Thyroid gland (tissue), 4 donors: ENCODE measurements around the gene ADGRG1.

Experiments
- POLR2A ChIP-seq, 2 donors: fragments of 450-650 bp; IDR thresholded peaks; one replicate each; pipeline ENCODE4 v1.6.1; 2017; ENCODE audit warnings: antibody characterized with exemption in 2 of 2, mild to moderate bottlenecking in 2 of 2, moderate library complexity in 1 of 2
- TF ChIP-seq, protein P1 (sequence below), 6 experiments: fragments of 200-600 bp in 3 of 6; fragments of 450-650 bp in 3 of 6; sonication (generic) in 3 of 6; IDR thresholded peaks; one replicate each; pipeline ENCODE4 v1.5.1; 2016 to 2019; ENCODE audit warnings: antibody characterized with exemption in 6 of 6, mild to moderate bottlenecking in 2 of 6, inconsistent platforms in 1 of 6, moderate library complexity in 1 of 6

DNA sequence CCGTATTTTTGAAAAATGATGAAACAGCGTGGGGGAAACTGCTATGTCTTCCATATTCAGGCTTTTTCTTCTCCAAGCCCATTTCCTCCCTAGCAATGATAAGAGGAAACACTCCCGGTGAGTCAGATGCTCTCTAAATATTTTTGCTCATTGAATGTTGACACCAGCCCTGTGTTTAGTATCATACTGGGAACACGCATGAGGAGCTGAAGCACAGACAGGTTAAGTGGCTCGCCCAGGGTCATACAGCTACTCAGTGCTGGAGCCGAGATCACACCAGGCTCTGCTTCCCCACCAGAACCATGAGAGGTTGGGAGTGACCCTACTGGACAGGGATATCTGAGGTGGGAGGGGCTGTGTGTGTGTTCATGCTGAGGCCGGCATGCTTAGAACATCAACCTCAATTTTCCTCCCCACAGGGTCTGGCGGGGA lies 37.8 kb upstream of the ADGRG1 start:
- TF ChIP-seq, protein P1, sequence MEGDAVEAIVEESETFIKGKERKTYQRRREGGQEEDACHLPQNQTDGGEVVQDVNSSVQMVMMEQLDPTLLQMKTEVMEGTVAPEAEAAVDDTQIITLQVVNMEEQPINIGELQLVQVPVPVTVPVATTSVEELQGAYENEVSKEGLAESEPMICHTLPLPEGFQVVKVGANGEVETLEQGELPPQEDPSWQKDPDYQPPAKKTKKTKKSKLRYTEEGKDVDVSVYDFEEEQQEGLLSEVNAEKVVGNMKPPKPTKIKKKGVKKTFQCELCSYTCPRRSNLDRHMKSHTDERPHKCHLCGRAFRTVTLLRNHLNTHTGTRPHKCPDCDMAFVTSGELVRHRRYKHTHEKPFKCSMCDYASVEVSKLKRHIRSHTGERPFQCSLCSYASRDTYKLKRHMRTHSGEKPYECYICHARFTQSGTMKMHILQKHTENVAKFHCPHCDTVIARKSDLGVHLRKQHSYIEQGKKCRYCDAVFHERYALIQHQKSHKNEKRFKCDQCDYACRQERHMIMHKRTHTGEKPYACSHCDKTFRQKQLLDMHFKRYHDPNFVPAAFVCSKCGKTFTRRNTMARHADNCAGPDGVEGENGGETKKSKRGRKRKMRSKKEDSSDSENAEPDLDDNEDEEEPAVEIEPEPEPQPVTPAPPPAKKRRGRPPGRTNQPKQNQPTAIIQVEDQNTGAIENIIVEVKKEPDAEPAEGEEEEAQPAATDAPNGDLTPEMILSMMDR (IDR thresholded peaks at IDR 0.05) = no peak
- TF ChIP-seq POLR2A (IDR thresholded peaks at IDR 0.05) = no peak
